ENCODE data around the gene CYP4F3.
"Not testable (repeated sequence)": the region's sequence is repeated elsewhere in the genome, so short reads cannot be mapped to it uniquely, and the experiment has no call there.

Gene CYP4F3

GRCh38 chr19:15650123-15650522, 9.4 kb downstream of the CYP4F3 start:
- H3K27me3 ChIP-seq (replicated peaks; ENCODE audit: control insufficient read depth, insufficient read depth, low read length); H3K9ac ChIP-seq (ENCODE audit: low read length); H3K4me1 ChIP-seq (ENCODE audit: control insufficient read depth, insufficient read depth, low read length); H3K9me3 ChIP-seq (ENCODE audit: control insufficient read depth, low read length); DNase-seq (ENCODE audit: low read depth); H3K4me3 ChIP-seq (ENCODE audit: low read length); H3K36me3 ChIP-seq (ENCODE audit: control insufficient read depth, insufficient read depth, low read length, severe bottlenecking): not testable (repeated sequence)

GRCh38 chr19:15651791-15652190, 11.1 kb downstream of the CYP4F3 start:
- H3K4me1 ChIP-seq (ENCODE audit: control insufficient read depth, insufficient read depth, low read length) = no peaks in the 10 kb centered on the region
- peaks cover 11% of the 10 kb centered on the region for H3K27me3 ChIP-seq (replicated peaks; ENCODE audit: control insufficient read depth, insufficient read depth, low read length)
- no peaks in the 10 kb centered on the region for H3K36me3 ChIP-seq (ENCODE audit: control insufficient read depth, insufficient read depth, low read length, severe bottlenecking)
- H3K9me3 ChIP-seq (ENCODE audit: control insufficient read depth, low read length) = peaks cover 2% of the 10 kb centered on the region
- H3K4me3 ChIP-seq (ENCODE audit: low read length) = no peak overlapping the region
- no peak for DNase-seq (ENCODE audit: low read depth)
- no peak overlapping the region for H3K9ac ChIP-seq (ENCODE audit: low read length)

GRCh38 chr19:15652559-15653278, 12.0 kb downstream of the CYP4F3 start:
- H3K9me3 ChIP-seq (ENCODE audit: control insufficient read depth, low read length) = peaks cover 2% of the 10 kb centered on the region
- no peaks in the 10 kb centered on the region for H3K36me3 ChIP-seq (ENCODE audit: control insufficient read depth, insufficient read depth, low read length, severe bottlenecking)
- H3K27me3 ChIP-seq (replicated peaks; ENCODE audit: control insufficient read depth, insufficient read depth, low read length) = peaks cover 11% of the 10 kb centered on the region
- DNase-seq (ENCODE audit: low read depth) = no peak
- no peak overlapping the region for H3K4me3 ChIP-seq (ENCODE audit: low read length)
- no peaks in the 10 kb centered on the region for H3K4me1 ChIP-seq (ENCODE audit: control insufficient read depth, insufficient read depth, low read length)
- H3K9ac ChIP-seq (ENCODE audit: low read length) = no peak overlapping the region

GRCh38 chr19:15656467-15656866, 15.8 kb downstream of the CYP4F3 start:
- no peaks in the 10 kb centered on the region for H3K9me3 ChIP-seq (ENCODE audit: control insufficient read depth, low read length)
- H3K4me1 ChIP-seq (ENCODE audit: control insufficient read depth, insufficient read depth, low read length) = no peaks in the 10 kb centered on the region
- H3K9ac ChIP-seq (ENCODE audit: low read length) = no peak overlapping the region
- H3K4me3 ChIP-seq (ENCODE audit: low read length) = no peak overlapping the region
- no peak for DNase-seq (ENCODE audit: low read depth)
- peaks cover 11% of the 10 kb centered on the region for H3K27me3 ChIP-seq (replicated peaks; ENCODE audit: control insufficient read depth, insufficient read depth, low read length)
- H3K36me3 ChIP-seq (ENCODE audit: control insufficient read depth, insufficient read depth, low read length, severe bottlenecking) = no peaks in the 10 kb centered on the region

GRCh38 chr19:15663247-15663646, 22.6 kb downstream of the CYP4F3 start:
- Histone ChIP-seq H3K9me3 (ENCODE audit: control insufficient read depth, low read length) (no peaks in the 10 kb centered on the region), H3K27me3 (replicated peaks; ENCODE audit: control insufficient read depth, insufficient read depth, low read length) (no peaks in the 10 kb centered on the region), H3K9ac (ENCODE audit: low read length) (no peak overlapping the region), H3K36me3 (ENCODE audit: control insufficient read depth, insufficient read depth, low read length, severe bottlenecking) (no peaks in the 10 kb centered on the region), H3K4me1 (ENCODE audit: control insufficient read depth, insufficient read depth, low read length) (no peaks in the 10 kb centered on the region), H3K4me3 (ENCODE audit: low read length) (no peak overlapping the region)
- DNase-seq (ENCODE audit: low read depth) = no peak

- Histone ChIP-seq H3K4me1 (ENCODE audit: control insufficient read depth, insufficient read depth, low read length) (no peaks in the 10 kb centered on the region), H3K4me3 (ENCODE audit: low read length) (no peak overlapping the region), H3K9ac (ENCODE audit: low read length) (no peak overlapping the region), H3K36me3 (ENCODE audit: control insufficient read depth, insufficient read depth, low read length, severe bottlenecking) (no peaks in the 10 kb centered on the region), H3K9me3 (ENCODE audit: control insufficient read depth, low read length) (no peaks in the 10 kb centered on the region), H3K27me3 (replicated peaks; ENCODE audit: control insufficient read depth, insufficient read depth, low read length) (peaks cover 4% of the 10 kb centered on the region)
- DNase-seq (ENCODE audit: low read depth) = no peak
These were observed 25.5 kb downstream of the CYP4F3 start for GRCh38 chr19:15666186-15666585.

- no peak for DNase-seq (ENCODE audit: low read depth)
- Histone ChIP-seq H3K9me3 (ENCODE audit: control insufficient read depth, low read length) (no peaks in the 10 kb centered on the region), H3K9ac (ENCODE audit: low read length) (no peak overlapping the region), H3K4me1 (ENCODE audit: control insufficient read depth, insufficient read depth, low read length) (peaks cover 1% of the 10 kb centered on the region), H3K27me3 (replicated peaks; ENCODE audit: control insufficient read depth, insufficient read depth, low read length) (peaks cover 4% of the 10 kb centered on the region), H3K4me3 (ENCODE audit: low read length) (no peak overlapping the region), H3K36me3 (ENCODE audit: control insufficient read depth, insufficient read depth, low read length, severe bottlenecking) (no peaks in the 10 kb centered on the region)
These were observed 26.2 kb downstream of the CYP4F3 start for GRCh38 chr19:15666883-15667282.

- Histone ChIP-seq H3K4me1 (ENCODE audit: control insufficient read depth, insufficient read depth, low read length) (peaks cover 18% of the 10 kb centered on the region), H3K27me3 (replicated peaks; ENCODE audit: control insufficient read depth, insufficient read depth, low read length) (peaks cover 4% of the 10 kb centered on the region), H3K9ac (ENCODE audit: low read length) (no peak overlapping the region), H3K9me3 (ENCODE audit: control insufficient read depth, low read length) (no peaks in the 10 kb centered on the region), H3K4me3 (ENCODE audit: low read length) (no peak overlapping the region), H3K36me3 (ENCODE audit: control insufficient read depth, insufficient read depth, low read length, severe bottlenecking) (no peaks in the 10 kb centered on the region)
- no peak for DNase-seq (ENCODE audit: low read depth)
These were observed 28.7 kb downstream of the CYP4F3 start for GRCh38 chr19:15669440-15669839.

- Histone ChIP-seq H3K9ac (ENCODE audit: low read length) (no peak overlapping the region), H3K4me3 (ENCODE audit: low read length) (no peak overlapping the region), H3K4me1 (ENCODE audit: control insufficient read depth, insufficient read depth, low read length) (peaks cover 22% of the 10 kb centered on the region), H3K9me3 (ENCODE audit: control insufficient read depth, low read length) (no peaks in the 10 kb centered on the region), H3K36me3 (ENCODE audit: control insufficient read depth, insufficient read depth, low read length, severe bottlenecking) (no peaks in the 10 kb centered on the region), H3K27me3 (replicated peaks; ENCODE audit: control insufficient read depth, insufficient read depth, low read length) (peaks cover 4% of the 10 kb centered on the region)
- DNase-seq (ENCODE audit: low read depth) = no peak
These were observed 29.2 kb downstream of the CYP4F3 start for GRCh38 chr19:15669891-15670290.

GRCh38 chr19:15671237-15671821, 30.6 kb downstream of the CYP4F3 start:
- Histone ChIP-seq H3K9ac (ENCODE audit: low read length) (no peak overlapping the region), H3K27me3 (replicated peaks; ENCODE audit: control insufficient read depth, insufficient read depth, low read length) (peaks cover 4% of the 10 kb centered on the region), H3K9me3 (ENCODE audit: control insufficient read depth, low read length) (no peaks in the 10 kb centered on the region), H3K4me3 (ENCODE audit: low read length) (no peak overlapping the region), H3K4me1 (ENCODE audit: control insufficient read depth, insufficient read depth, low read length) (peaks cover 22% of the 10 kb centered on the region), H3K36me3 (ENCODE audit: control insufficient read depth, insufficient read depth, low read length, severe bottlenecking) (no peaks in the 10 kb centered on the region)
- DNase-seq (ENCODE audit: low read depth) = no peak

GRCh38 chr19:15671891-15672579, 31.3 kb downstream of the CYP4F3 start:
- Histone ChIP-seq H3K36me3 (ENCODE audit: control insufficient read depth, insufficient read depth, low read length, severe bottlenecking) (no peaks in the 10 kb centered on the region), H3K9ac (ENCODE audit: low read length) (peak overlapping the region; percentile 63), H3K27me3 (replicated peaks; ENCODE audit: control insufficient read depth, insufficient read depth, low read length) (peaks cover 4% of the 10 kb centered on the region), H3K9me3 (ENCODE audit: control insufficient read depth, low read length) (no peaks in the 10 kb centered on the region), H3K4me1 (ENCODE audit: control insufficient read depth, insufficient read depth, low read length) (peaks cover 22% of the 10 kb centered on the region), H3K4me3 (ENCODE audit: low read length) (no peak overlapping the region)
- DNase-seq (ENCODE audit: low read depth) = no peak

Measured in adipocyte (in vitro differentiated cells).